AG08395 (cell line): ENCODE measurements around the gene PA2G4.
"Not testable (repeated sequence)": the region's sequence is repeated elsewhere in the genome, so short reads cannot be mapped to it uniquely, and the experiment has no call there.

Experiments
- DNase-seq: peaks from one replicate; pipeline ENCODE4 v3.0.0; 2012; ENCODE audit warnings: mixed read lengths, low spot score

PA2G4 gene

GRCh38 chr12:56154246-56154771, 50.0 kb downstream of the PA2G4 start:
- no peak for DNase-seq

GRCh38 chr12:56154818-56155217, 50.5 kb downstream of the PA2G4 start:
- no peak for DNase-seq

- DNase-seq: no peak
Measured at GRCh38 chr12:56155256-56155845, 51.0 kb downstream of the PA2G4 start.

DNA sequence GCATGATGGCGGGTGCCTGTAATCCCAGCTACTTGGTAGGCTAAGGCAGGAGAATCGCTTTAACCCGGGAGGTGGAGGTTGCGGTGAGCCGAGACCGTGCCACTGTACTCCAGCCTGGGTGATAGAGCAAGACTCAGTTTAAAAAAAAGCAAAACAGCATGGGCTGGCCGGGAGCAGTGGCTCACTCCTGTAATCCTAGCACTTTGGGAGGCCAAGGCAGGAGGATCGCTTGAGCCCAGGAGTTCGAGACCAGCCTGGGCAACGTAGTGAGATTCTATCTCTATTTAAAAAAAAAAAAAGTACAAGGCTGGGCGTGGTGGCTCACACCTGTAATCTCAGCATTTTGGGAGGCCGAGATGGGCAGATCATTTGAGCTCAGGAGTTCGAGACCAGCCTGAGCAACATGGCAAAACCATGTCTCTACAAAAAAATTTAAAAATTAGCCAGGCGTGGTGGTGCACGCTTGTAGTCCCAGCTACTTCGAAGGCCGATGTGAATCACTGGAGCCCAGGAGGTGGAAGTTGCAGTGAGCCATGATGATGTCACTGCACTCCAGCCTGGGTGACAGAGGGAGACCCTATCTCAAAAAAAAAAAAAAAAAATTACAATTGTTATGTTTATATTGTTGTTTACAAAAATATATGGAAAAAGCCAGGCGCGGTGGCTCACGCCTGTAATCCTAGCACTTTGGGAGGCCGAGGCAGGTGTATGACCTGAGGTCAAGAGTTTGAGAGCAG, 52.3 kb downstream of the PA2G4 start:
- not testable (repeated sequence) for DNase-seq

DNA sequence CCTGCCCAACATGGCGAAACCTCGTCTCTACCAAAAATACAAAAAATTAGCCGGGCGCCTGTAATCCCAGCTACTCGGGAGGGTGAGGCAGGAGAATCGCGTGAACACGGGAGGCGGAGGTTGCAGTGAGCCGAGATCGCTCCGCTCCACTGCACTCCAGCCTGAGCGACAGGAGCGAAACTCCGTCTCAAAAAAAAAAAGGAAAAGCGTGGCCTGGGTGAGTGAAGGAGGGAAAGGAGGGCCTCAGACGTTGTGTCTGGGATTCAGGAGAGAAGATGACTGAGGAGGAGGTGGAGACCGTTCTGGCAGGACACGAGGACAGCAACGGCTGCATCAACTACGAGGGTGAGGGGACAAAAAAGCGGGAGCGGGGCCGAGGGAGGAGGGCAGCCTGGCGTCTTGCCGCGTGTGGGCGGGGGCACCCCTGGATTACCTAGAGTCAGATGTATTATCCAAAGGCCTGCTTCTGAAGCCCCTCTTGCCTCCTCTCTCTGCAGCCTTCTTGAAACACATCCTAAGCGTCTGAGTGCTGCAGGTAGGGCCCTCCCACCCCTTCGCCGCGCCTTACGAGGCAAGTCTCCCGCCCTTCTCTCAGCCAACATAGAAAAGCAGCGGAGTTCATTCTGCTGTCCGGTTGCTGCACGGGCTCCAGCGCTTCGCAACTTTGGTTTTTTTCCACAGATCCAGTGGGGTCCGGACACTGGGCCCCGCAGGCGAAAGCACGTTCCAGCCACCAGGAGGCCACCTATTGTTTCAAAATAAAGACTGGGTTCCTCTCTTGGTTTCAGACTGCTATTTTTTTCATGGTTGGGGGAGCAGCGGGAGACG, 53.1 kb downstream of the PA2G4 start:
- DNase-seq: peak; percentile 81

DNA sequence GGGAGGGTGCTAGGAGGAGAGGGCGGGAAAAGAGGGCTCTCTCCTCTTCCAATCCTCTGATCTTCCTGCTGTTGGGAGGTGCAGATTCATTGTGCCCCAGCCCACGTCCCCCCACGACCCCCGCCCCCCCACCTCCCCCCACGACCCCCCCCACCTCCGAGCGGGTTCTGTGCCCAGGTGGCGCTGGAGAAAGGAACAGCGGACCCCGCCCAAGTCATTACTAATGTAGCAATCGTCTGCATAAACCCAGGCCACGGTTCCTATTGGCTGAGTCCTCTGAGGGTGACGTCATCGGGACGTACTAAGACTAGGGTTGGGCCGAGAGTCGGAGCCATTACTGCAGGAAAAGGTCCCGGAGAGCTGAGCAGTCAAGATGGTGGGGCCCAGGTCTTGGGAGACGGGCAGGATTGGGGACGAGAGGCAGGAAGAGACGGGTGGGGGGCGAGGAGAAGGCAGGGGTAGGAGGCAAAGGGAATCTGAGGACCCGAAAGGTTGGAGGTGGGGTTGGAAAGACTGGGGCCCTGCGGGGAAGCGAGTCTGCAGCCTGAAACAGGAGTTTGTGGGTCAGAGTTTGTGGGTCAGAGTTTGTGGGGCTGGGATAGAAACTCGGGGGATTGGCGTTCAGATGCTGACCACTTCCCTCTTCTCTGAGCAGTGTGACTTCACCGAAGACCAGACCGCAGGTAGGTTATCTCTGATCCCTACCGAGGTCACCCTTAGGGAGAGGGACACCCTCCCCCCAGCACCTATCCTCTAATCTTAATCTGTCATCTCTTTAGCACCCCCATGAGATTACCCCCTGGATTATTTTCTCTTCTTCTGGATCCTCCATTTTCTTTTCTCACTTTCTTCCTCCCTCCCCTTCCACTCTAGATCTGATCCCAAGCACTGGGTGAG, 53.9 kb downstream of the PA2G4 start, which contains the start of gene MYL6:
Gene MYL6, plus strand, starts transcription at position 331 of the 897 bp plus-strand sequence. Its CDS starts 43 bp downstream, at position 374.
- peak; percentile 95 for DNase-seq

DNA sequence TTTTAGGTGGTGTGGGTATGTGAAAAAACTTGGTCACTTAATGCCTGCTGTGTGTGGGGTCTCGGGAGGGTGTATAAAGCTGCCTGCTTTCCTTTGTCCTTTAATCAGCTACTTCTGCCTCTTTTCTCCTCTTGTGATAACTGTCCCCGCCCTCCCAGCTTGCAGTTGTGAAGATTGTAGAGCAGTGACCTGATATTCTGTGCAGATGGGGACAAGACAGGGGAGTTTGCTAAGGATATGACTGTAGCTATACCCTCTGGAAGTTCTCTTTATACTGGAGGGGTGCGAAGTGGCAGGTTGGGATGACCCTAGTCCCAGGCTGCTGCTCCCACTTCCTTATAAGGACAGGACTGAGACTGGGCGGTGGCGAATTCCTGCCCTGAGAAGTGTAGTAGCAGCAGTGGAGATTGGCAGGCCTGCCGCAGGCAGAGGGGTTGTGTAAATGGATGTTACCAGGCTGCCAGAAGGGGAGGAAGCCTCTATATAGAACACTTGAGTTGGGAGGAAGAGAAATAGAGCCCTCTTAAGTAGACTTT, 54.6 kb downstream of the PA2G4 start:
- peak; percentile 76 for DNase-seq

DNA sequence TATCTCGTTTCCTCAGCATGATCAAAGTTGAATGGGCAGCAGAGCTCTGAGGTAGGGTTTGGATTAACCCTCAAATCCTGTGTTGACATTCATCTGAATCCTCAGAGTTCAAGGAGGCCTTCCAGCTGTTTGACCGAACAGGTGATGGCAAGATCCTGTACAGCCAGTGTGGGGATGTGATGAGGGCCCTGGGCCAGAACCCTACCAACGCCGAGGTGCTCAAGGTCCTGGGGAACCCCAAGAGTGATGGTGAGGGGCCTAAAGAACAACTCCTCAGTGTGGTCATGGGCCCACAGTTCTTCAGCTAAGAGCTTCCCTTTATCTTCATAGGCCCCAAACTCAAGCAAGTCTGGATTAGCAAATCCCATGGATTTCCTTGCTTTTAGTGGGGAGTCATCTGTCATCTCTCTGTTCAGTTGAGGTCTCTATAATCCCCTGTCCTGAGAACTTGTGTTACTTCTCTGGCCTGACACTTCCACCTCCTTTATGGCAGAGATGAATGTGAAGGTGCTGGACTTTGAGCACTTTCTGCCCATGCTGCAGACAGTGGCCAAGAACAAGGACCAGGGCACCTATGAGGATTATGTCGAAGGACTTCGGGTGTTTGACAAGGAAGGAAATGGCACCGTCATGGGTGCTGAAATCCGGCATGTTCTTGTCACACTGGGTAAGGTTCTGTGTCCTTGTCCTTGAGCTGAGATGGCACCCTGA, 55.3 kb downstream of the PA2G4 start:
- DNase-seq: no peak

DNA sequence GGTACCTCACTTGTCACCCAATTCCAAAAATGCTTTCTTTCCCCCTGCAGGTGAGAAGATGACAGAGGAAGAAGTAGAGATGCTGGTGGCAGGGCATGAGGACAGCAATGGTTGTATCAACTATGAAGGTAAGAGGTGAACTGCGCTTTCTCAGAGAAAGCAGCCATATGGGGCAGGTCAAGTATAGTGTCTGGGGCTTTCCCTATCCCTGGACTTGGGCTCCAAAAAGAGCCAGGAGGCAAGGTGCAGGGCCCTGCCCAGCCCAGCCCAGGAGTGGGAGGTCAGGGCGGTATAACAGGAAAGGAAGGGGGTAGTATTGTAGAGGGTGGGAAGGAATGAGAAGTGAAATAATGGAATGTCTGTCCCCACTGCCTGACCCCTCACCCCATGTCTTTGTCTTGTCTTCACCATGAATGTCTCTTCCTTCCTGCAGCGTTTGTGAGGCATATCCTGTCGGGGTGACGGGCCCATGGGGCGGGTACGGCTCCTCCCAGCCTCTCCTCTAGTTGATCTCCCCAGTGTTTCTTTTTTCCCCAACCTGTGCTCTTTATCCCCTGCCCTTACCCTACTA, 55.9 kb downstream of the PA2G4 start:
- peak; percentile 25 for DNase-seq

DNA sequence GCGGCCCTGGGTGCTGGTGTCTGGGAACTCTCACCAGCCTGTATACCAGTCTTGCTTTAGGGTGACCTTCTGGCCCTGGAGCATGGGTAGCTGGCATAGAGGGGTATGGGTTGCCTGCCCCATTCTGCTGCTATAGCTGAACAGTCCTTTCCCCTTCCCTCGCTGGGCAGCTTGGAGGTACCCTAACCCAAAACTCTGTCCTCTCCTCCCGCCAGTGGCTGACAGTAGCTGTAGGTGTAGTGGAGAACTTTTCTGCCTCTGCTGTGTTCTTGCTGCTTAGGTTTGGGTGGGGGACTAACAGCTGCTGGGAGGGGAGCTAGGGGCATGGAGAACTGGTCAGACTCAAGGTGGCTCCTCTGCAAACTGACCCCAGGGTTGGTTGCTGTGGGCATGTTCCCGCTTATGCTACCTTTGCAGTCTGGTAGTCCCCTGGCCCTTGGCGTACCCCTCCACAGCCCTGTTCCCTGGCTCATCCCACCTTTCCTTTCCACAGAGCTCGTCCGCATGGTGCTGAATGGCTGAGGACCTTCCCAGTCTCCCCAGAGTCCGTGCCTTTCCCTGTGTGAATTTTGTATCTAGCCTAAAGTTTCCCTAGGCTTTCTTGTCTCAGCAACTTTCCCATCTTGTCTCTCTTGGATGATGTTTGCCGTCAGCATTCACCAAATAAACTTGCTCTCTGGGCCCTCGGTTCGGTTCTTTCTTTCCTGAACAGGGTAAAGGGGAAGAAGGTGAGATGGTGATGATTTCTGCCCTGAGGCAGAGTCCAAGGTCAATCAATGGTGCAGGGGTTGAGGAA, 56.7 kb downstream of the PA2G4 start:
- DNase-seq: no peak

DNA sequence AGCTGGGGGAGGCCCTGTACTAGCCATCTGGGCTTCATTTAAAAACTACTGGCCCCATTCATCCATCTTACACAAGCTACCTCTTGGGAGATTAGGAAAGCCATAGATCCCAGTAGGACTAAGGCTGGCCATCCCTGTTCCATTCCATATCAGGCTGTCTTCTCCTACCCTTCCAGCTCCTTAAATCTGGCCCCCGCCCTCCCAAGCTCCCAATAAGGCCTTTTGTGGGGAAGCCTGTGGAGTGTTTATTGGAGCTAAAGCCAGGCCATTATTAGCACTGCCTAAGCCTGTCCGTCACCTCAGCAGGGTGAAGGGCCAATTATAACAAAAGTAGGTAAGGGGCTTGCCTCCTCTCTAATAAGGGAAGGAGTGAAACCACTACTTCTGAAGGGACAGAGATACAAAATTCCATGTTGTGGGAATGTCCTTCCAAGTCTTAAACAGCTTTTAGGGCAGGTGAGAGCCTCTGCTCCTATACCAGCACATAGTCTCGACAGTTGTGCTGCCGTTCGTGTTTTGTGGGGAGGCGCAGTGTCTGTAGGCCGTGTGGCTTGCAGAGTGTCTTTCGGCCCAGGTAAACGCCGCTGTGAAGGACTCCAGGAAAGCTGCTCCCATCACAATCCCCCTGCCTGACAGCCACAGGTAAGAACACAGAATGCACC, 57.5 kb downstream of the PA2G4 start:
- DNase-seq: no peak

DNA sequence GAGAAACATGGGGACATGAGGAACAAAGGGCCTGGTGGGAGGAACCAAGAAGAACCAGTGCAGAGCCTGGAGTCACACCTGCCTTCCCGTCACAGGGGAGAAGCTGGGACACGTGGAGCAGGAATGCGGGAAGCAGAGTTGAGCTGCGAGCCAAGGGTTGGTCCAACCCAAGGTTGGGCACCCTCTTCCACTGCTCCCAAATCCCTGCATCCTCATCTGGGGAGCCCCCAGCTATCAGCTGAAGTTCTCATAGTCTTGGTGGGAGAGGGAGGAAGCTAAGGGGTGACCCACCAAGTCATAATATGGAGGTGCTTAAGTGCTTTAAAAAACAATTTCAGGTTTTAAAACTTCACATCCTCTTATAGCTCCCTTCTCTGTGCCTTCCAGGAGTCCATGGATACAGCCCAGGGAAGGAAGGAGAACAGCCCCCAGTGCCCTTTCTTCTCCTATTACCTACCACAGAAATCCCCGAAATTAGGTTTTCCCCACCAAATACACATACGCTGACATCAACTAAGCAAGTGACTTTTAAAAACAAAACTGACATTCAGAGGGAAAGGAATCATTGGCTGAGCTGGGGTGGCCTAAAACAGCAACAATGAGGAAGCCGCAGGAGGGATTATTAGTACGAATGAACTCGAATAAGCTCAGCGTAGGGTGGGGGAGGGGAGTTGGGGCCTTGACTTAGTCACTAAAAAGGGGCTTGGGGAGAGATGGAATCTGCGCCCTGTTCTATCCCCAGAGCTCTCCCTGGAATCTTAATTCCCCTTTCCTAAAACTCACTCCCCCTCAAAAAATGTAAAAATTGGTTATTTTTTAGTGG, 58.3 kb downstream of the PA2G4 start:
- DNase-seq: no peak
